IMR-90 (cell line): Measurements from ENCODE around the gene C11orf71. TPM values are rescaled to one million over a fixed set of nuclear protein-coding genes. Genes with fewer than 3 reads are reported as not detected.

Source experiments
- ATAC-seq: fragments of 200-7000 bp; cut with Tn5 transposase; 2 replicates; pipeline ENCODE4 v1.9.1; 2020; ENCODE audit warnings: low read depth, mild to moderate bottlenecking, moderate library complexity
- BruUV-seq: library from RNA; stranded (reverse); fragments of 400-500 nt; replicated peaks from 2 replicates; lab custom pipeline; 2021; lab: Mats Ljungman, UMichigan
- CTCF ChIA-PET: fragments of 300-600 bp; formaldehyde crosslinking; extraction: SDS; loops from one replicate; lab custom pipeline; 2021; ENCODE audit warnings: antibody characterized with exemption; lab: Yijun Ruan, JAX
- POLR2A ChIA-PET: fragments of 300-600 bp; sonication (Branson Sonifier 250); formaldehyde crosslinking; loops from one replicate; lab custom pipeline; 2022; ENCODE audit warnings: antibody characterized with exemption; ENCODE audit not compliant: unreplicated experiment; lab: Charles Lee
- DNase-seq: peaks from one replicate; pipeline ENCODE4 v3.0.0; 2013
- H2AFZ ChIP-seq: replicated peaks from 2 replicates; pipeline ENCODE3; 2013; ENCODE audit warnings: low read length, mild to moderate bottlenecking; ENCODE audit not compliant: poor library complexity
- H2AK5ac ChIP-seq: 2 replicates; pipeline ENCODE4 v1.6.1; 2013; ENCODE audit warnings: low read depth, low read length, inconsistent platforms
- H2AK9ac ChIP-seq: replicated peaks from 2 replicates; pipeline ENCODE3; 2013; ENCODE audit warnings: mild to moderate bottlenecking, low read depth, low read length, moderate library complexity; ENCODE audit not compliant: poor library complexity
- H2BK120ac ChIP-seq: 2 replicates; pipeline ENCODE4 v1.6.1; 2013; ENCODE audit warnings: low read depth, low read length, inconsistent platforms
- H2BK15ac ChIP-seq: 3 replicates; pipeline ENCODE4 v1.6.1; 2013; ENCODE audit warnings: low read depth, low read length, inconsistent platforms
- H2BK20ac ChIP-seq: 2 replicates; pipeline ENCODE4 v1.6.1; 2013; ENCODE audit warnings: low read depth, mild to moderate bottlenecking, inconsistent platforms, low read length, moderate library complexity
- H2BK5ac ChIP-seq: 2 replicates; pipeline ENCODE4 v1.6.1; 2013; ENCODE audit warnings: mild to moderate bottlenecking, low read depth, low read length, inconsistent platforms; ENCODE audit not compliant: poor library complexity, severe bottlenecking
- H3K14ac ChIP-seq: replicated peaks from 2 replicates; pipeline ENCODE4 v1.6.1; 2013; ENCODE audit warnings: low read depth, low read length, inconsistent platforms
- H3K18ac ChIP-seq: 2 replicates; pipeline ENCODE4 v1.6.1; 2013; ENCODE audit warnings: low read depth, low read length, control low read depth
- H3K23ac ChIP-seq: 2 replicates; pipeline ENCODE4 v1.6.1; 2013; ENCODE audit warnings: low read depth, low read length, inconsistent platforms
- H3K27ac ChIP-seq: 2 replicates; pipeline ENCODE4 v1.5.1; 2013; ENCODE audit warnings: mild to moderate bottlenecking, control low read depth, low read length; ENCODE audit not compliant: insufficient read depth
- H3K27me3 ChIP-seq: 2 replicates; pipeline ENCODE4 v1.6.1; 2013; ENCODE audit warnings: low read length; ENCODE audit not compliant: control insufficient read depth, insufficient read depth
- H3K36me3 ChIP-seq: 2 replicates; pipeline ENCODE4 v1.6.1; 2013; ENCODE audit warnings: low read length, mixed read lengths; ENCODE audit not compliant: control insufficient read depth, insufficient read depth
- H3K4ac ChIP-seq: 2 replicates; pipeline ENCODE4 v1.6.1; 2013; ENCODE audit warnings: low read depth, low read length, inconsistent platforms
- H3K4me1 ChIP-seq: 2 replicates; pipeline ENCODE4 v1.6.1; 2013; ENCODE audit warnings: low read length, mixed read lengths; ENCODE audit not compliant: control insufficient read depth, insufficient read depth
- H3K4me2 ChIP-seq: 2 replicates; pipeline ENCODE4 v1.6.1; 2013; ENCODE audit warnings: low read depth, mild to moderate bottlenecking, control low read depth, low read length, moderate library complexity
- H3K4me3 ChIP-seq: 2 replicates; pipeline ENCODE4 v1.5.1; 2013; ENCODE audit warnings: low read depth, mild to moderate bottlenecking, control low read depth, low read length, moderate library complexity; ENCODE audit not compliant: insufficient read depth
- H3K56ac ChIP-seq: 2 replicates; pipeline ENCODE4 v1.6.1; 2013; ENCODE audit warnings: low read length, inconsistent platforms; ENCODE audit not compliant: insufficient read depth; ENCODE audit errors: extremely low read depth
- H3K79me1 ChIP-seq, 2 experiments: 2 replicates each; pipeline ENCODE4 v1.6.1; 2013; ENCODE audit warnings: low read length in 2 of 2, inconsistent platforms in 1 of 2, low read depth in 1 of 2
- H3K9ac ChIP-seq: 2 replicates; pipeline ENCODE4 v1.6.1; 2013; ENCODE audit warnings: low read depth, low read length, control low read depth
- H3K9me1 ChIP-seq: 2 replicates; pipeline ENCODE4 v1.6.1; 2013; ENCODE audit warnings: low read length, inconsistent platforms; ENCODE audit not compliant: insufficient read depth
- H3K9me3 ChIP-seq: 2 replicates; pipeline ENCODE4 v1.6.1; 2013; ENCODE audit warnings: low read length; ENCODE audit not compliant: control insufficient read depth, insufficient read depth
- H4K20me1 ChIP-seq: 2 replicates; pipeline ENCODE4 v1.6.1; 2013; ENCODE audit warnings: low read length, inconsistent platforms; ENCODE audit not compliant: insufficient read depth
- H4K5ac ChIP-seq: 2 replicates; pipeline ENCODE4 v1.6.1; 2013; ENCODE audit warnings: mild to moderate bottlenecking, low read depth, low read length, control low read depth
- H4K8ac ChIP-seq, 2 experiments: 2 replicates each; pipeline ENCODE4 v1.6.1; 2013; ENCODE audit warnings: low read depth in 2 of 2, low read length in 2 of 2, control low read depth in 1 of 2, inconsistent platforms in 1 of 2
- H4K91ac ChIP-seq: 2 replicates; pipeline ENCODE4 v1.6.1; 2013; ENCODE audit warnings: low read depth, low read length, inconsistent platforms; ENCODE audit not compliant: insufficient read depth
- FOS ChIP-seq: fragments of 150-350 bp; IDR thresholded peaks from 2 replicates; pipeline ENCODE4 v1.6.1; 2016; ENCODE audit warnings: low read depth, low read length
- MAFK ChIP-seq: IDR thresholded peaks from 2 replicates; pipeline ENCODE4 v1.6.1; 2012; ENCODE audit warnings: low read depth, low read length, improper control_type of control experiment
- RAD21 ChIP-seq: IDR thresholded peaks from 2 replicates; pipeline ENCODE4 v1.6.1; 2012; ENCODE audit warnings: low read length, improper control_type of control experiment
- USF2 ChIP-seq: fragments of 150-350 bp; IDR thresholded peaks from 2 replicates; pipeline ENCODE4 v1.6.1; 2017; ENCODE audit warnings: mild to moderate bottlenecking, antibody characterized with exemption, low read length, low read depth
- WGBS, 2 experiments: methylation state at CpG; one replicate each; pipeline versions ENCODE4 v1.1.5 to v1.1.7; 2013; ENCODE audit warnings: missing lambda C conversion rate in 2 of 2; ENCODE audit not compliant: insufficient read length in 1 of 2; ENCODE audit errors: extremely low coverage in 2 of 2; 5-methylcytosine and 5-hydroxymethylcytosine counted together
- dilution Hi-C: fragments of 300-500 bp; cut with HindIII; formaldehyde crosslinking; loops from one replicate; pipeline ENCODE4 v1.14.3; 2018; ENCODE audit warnings: low sequenced_read_pairs; ENCODE audit not compliant: unreplicated experiment
- in situ Hi-C: fragments of 300-500 bp; cut with MboI; formaldehyde crosslinking; loops from 3 replicates; pipeline ENCODE4 v1.14.3; 2019; ENCODE audit warnings: low sequenced_read_pairs, inconsistent platforms, mixed read lengths
- intact Hi-C: fragments of 100-400 bp; cut with micrococcal nuclease; formaldehyde crosslinking; loops from 2 replicates; pipeline ENCODE4 v1.10.0; 2022
- polyA plus RNA-seq, 3 experiments: library from polyadenylated mRNA; depleted of rRNA; stranded (reverse); fragments of >200 nt; gene quantifications; 2 replicates each; pipeline ENCODE4 v1.2.3, GENCODE V29; 2012; ENCODE audit warnings: low replicate concordance in 1 of 3
- total RNA-seq: library from RNA; depleted of rRNA; stranded (reverse); fragments of >200 nt; gene quantifications from 2 replicates; pipeline ENCODE4 v1.2.3, GENCODE V29; 2012

Gene C11orf71
- total and polyA plus RNA-seq, 2 of the 4 experiments (the other 2 are of a cell fraction): 2.3 to 3.7 TPM

- no peak overlapping the region for H3K56ac ChIP-seq
- H3K9me1 ChIP-seq: peaks cover 6% of the 10 kb centered on the region
- H3K36me3 ChIP-seq: no peaks in the 10 kb centered on the region
- H3K18ac ChIP-seq: no peak overlapping the region
- no peak overlapping the region for H2AFZ ChIP-seq
- intact Hi-C loops: no loop called here
- no TSS peak for BruUV-seq
- H3K4me3 ChIP-seq: no peak overlapping the region
- H2BK15ac ChIP-seq: no peak overlapping the region
- no peaks in the 10 kb centered on the region for H3K79me1 ChIP-seq
- DNase-seq: no peak
- no peak overlapping the region for H3K4ac ChIP-seq
- dilution Hi-C loops: no loop called here
- H2AK5ac ChIP-seq: no peak overlapping the region
- ChIA-PET POLR2A (no interaction called here), CTCF (no interaction called here)
- no peak overlapping the region for H3K4me2 ChIP-seq
- no peak overlapping the region for H4K5ac ChIP-seq
- no peak overlapping the region for H4K8ac ChIP-seq
- H2BK120ac ChIP-seq: no peak overlapping the region
- no peak overlapping the region for H3K9ac ChIP-seq
- H2AK9ac ChIP-seq: no peak overlapping the region
- peaks cover 8% of the 10 kb centered on the region for H3K4me1 ChIP-seq
- no peaks in the 10 kb centered on the region for H3K27me3 ChIP-seq
- no peak overlapping the region for H3K27ac ChIP-seq
- no peaks in the 10 kb centered on the region for H3K9me3 ChIP-seq
- H2BK5ac ChIP-seq: no peak overlapping the region
- H2BK20ac ChIP-seq: no peak overlapping the region
- no peak overlapping the region for H3K14ac ChIP-seq
- ATAC-seq: no peak
- no CpG with 5 or more reads among the region's 3 CpGs for WGBS, 2 experiments
- TF ChIP-seq FOS: no peak
- no peak for TF ChIP-seq USF2
- TF ChIP-seq RAD21: no peak
- TF ChIP-seq MAFK: no peak
- in situ Hi-C loops: no loop called here
- no peak overlapping the region for H4K91ac ChIP-seq
- no peaks in the 10 kb centered on the region for H4K20me1 ChIP-seq
- H3K23ac ChIP-seq: no peak overlapping the region
These were observed 25.3 kb downstream of the C11orf71 start for GRCh38 chr11:114375052-114375451.
